Progenitor cell of endocrine pancreas (in vitro differentiated cells): Measurements from ENCODE around the gene MUC22. TPM values are rescaled to one million over a fixed set of nuclear protein-coding genes. Genes with fewer than 3 reads are reported as not detected.
A peak's percentile ranks its signal among the peaks of the same experiment; 100 is the strongest.
"Not testable (repeated sequence)": the region's sequence is repeated elsewhere in the genome, so short reads cannot be mapped to it uniquely, and the experiment has no call there.

Experiments
- DNase-seq: peaks from one replicate; pipeline ENCODE4 v3.0.0; 2021; ENCODE audit warnings: low spot score; ENCODE audit not compliant: unreplicated experiment
- H3K27ac Mint-ChIP-seq: 2 replicates; pipeline ENCODE4 v1.8.0; 2021; ENCODE audit warnings: mild to moderate bottlenecking, moderate library complexity, mixed read lengths
- H3K27me3 Mint-ChIP-seq: 2 replicates; pipeline ENCODE4 v1.8.0; 2021; ENCODE audit warnings: mixed read lengths
- H3K36me3 Mint-ChIP-seq: 2 replicates; pipeline ENCODE4 v1.8.0; 2022; ENCODE audit warnings: mixed read lengths; ENCODE audit not compliant: insufficient read depth
- H3K4me1 Mint-ChIP-seq: 2 replicates; pipeline ENCODE4 v1.8.0; 2021; ENCODE audit warnings: low read depth, mixed read lengths
- H3K4me3 Mint-ChIP-seq: 2 replicates; pipeline ENCODE4 v1.8.0; 2021; ENCODE audit warnings: low read depth, mild to moderate bottlenecking, moderate library complexity, mixed read lengths
- H3K9me3 Mint-ChIP-seq: 2 replicates; pipeline ENCODE4 v1.8.0; 2021; ENCODE audit warnings: low read depth, mixed read lengths
- total RNA-seq: library from RNA; stranded (reverse); gene quantifications from 2 replicates; pipeline ENCODE4 v1.2.1, GENCODE V29; 2021
- TF ChIP-seq, protein P1 (sequence below): fragments of 200-600 bp; sonication (generic); IDR thresholded peaks from one replicate; pipeline ENCODE4 v1.5.0; 2021; ENCODE audit warnings: antibody characterized with exemption, mild to moderate bottlenecking; ENCODE audit not compliant: unreplicated experiment

MUC22 gene
- total RNA-seq, 1 donor from 2014 or later, result not detected

DNA sequence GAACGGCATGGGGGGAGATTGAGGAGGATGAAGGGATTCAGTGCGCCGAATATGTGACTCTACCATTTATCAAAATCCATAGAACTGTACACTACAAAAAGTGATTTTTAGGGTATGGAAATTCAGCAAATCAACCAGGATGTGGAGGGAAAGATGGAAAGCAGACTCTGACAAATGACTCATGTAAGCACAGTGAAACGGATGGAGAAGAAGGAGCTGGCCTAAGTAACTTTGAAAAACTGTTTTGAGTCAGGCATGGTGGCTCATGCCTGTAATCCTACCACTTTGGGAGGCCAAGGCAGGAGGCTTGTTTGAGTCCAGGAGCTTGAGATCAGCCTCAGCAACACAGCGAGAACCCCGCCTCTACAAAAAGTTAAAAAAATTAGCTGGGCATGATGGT, 39.2 kb downstream of the MUC22 start:
- TF ChIP-seq, protein P1, sequence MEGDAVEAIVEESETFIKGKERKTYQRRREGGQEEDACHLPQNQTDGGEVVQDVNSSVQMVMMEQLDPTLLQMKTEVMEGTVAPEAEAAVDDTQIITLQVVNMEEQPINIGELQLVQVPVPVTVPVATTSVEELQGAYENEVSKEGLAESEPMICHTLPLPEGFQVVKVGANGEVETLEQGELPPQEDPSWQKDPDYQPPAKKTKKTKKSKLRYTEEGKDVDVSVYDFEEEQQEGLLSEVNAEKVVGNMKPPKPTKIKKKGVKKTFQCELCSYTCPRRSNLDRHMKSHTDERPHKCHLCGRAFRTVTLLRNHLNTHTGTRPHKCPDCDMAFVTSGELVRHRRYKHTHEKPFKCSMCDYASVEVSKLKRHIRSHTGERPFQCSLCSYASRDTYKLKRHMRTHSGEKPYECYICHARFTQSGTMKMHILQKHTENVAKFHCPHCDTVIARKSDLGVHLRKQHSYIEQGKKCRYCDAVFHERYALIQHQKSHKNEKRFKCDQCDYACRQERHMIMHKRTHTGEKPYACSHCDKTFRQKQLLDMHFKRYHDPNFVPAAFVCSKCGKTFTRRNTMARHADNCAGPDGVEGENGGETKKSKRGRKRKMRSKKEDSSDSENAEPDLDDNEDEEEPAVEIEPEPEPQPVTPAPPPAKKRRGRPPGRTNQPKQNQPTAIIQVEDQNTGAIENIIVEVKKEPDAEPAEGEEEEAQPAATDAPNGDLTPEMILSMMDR, result no peak
- no peaks in the 10 kb centered on the region for H3K9me3 Mint-ChIP-seq

DNA sequence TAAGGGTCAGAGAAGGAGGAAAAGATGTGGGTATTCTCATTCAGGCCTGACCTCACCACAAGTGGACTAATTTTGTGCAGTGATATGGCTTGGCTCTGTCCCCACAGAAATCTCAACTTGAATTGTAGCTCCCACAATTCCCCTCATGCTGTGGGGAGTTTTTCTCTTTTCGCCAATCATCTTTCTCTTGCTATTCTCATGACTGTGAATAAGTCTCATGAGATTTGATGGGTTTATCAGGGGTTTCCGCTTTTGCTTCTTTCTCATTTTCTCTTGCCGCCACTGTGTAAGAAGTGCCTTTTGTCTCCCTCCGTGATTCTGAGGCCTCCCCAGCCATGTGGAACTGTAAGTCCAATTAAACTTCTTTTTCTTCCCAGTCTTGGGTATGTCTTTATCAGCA, 42.9 kb downstream of the MUC22 start:
- not testable (repeated sequence) for H3K36me3 Mint-ChIP-seq, H3K4me3 Mint-ChIP-seq, H3K27ac Mint-ChIP-seq, DNase-seq, H3K9me3 Mint-ChIP-seq, H3K4me1 Mint-ChIP-seq
- H3K27me3 Mint-ChIP-seq, result peaks cover 16% of the 10 kb centered on the region

More for the DNA sequence above, 39.2 kb downstream of the MUC22 start:
- Mint-ChIP-seq H3K36me3 (no peaks in the 10 kb centered on the region), H3K27me3 (peaks cover 31% of the 10 kb centered on the region), H3K4me1 (no peaks in the 10 kb centered on the region), H3K4me3 (no peak overlapping the region), H3K27ac (no peak overlapping the region)
- no peak for DNase-seq

DNA sequence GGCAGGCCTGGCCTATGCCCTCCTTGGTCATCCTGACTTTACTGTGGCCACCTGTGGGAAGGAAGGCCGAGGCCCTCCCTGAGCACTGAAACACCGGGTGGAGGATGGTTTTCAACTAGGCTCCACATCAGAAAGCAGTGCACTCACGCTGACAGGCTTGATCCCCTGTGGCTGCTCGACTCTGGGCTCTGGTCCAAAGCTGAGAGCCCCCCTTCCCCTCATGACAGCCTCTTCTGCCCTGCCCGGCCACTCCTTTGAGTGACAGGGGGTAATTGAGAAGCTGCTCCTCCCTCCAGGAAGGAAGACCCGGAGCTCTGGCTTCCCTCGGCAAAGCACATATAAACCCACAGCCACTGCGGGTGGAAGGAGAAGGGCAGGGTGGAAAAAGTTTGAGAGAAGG, 43.6 kb downstream of the MUC22 start:
- Mint-ChIP-seq H3K9me3 (no peaks in the 10 kb centered on the region), H3K27ac (no peak overlapping the region), H3K27me3 (peaks cover 16% of the 10 kb centered on the region), H3K4me1 (no peaks in the 10 kb centered on the region), H3K36me3 (no peaks in the 10 kb centered on the region), H3K4me3 (no peak overlapping the region)
- TF ChIP-seq, protein P1, result no peak
- DNase-seq, result no peak

DNA sequence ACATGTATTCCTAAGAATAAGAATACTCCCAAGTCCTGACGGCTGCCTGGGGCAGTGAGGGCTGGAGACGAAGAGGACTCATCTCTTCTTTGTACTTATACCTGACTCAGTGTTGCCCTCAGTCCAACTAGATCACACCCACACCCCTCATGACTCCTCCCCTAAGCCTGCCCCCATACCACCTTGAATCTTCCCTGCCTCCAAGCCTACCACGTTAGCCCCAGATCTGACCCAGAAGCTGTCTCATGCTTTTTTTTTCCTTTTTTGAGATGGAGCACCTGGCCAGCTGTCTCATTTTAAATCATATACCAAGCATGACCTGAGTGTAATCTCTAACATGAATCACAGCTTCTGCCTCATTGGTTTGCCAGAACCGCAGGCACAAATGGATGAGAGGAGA, 45.2 kb downstream of the MUC22 start:
- Mint-ChIP-seq H3K36me3 (no peaks in the 10 kb centered on the region), H3K4me1 (no peaks in the 10 kb centered on the region), H3K27me3 (peaks cover 16% of the 10 kb centered on the region), H3K27ac (no peak overlapping the region), H3K9me3 (no peaks in the 10 kb centered on the region), H3K4me3 (no peak overlapping the region)
- no peak for DNase-seq
- TF ChIP-seq, protein P1, result no peak

DNA sequence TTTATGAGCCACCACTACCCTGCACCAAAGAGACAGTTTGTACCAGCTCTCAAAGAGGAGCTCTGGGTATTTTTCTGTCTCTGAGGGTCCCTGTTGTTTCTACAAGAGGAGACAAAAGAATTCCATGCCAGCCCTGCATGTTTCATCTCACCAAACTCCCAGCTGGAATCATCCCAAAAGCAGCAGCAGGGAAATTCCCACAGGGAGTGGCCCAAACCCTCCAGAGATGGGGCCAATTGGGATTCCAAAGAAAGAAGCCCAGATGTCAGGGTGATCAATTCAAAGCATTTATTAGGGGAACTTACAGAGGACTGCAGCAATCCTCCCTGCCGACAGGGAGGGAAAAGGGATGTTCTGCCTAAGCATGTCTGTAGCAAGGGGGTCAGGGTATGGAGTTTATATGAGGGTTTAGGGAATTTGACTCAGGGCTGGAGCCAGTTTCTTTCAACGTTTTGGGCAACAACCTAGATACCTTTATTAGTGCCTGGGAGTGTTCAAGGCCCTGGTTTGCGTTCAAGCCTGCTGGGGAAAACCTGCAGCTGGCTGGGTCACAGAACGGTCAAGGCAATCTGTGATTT, 47.2 kb downstream of the MUC22 start:
- no peak for DNase-seq
- Mint-ChIP-seq H3K4me1 (no peaks in the 10 kb centered on the region), H3K9me3 (no peaks in the 10 kb centered on the region), H3K27me3 (peaks cover 21% of the 10 kb centered on the region), H3K4me3 (no peak overlapping the region), H3K27ac (peak overlapping the region; percentile 73), H3K36me3 (no peaks in the 10 kb centered on the region)
- TF ChIP-seq, protein P1, result no peak

DNA sequence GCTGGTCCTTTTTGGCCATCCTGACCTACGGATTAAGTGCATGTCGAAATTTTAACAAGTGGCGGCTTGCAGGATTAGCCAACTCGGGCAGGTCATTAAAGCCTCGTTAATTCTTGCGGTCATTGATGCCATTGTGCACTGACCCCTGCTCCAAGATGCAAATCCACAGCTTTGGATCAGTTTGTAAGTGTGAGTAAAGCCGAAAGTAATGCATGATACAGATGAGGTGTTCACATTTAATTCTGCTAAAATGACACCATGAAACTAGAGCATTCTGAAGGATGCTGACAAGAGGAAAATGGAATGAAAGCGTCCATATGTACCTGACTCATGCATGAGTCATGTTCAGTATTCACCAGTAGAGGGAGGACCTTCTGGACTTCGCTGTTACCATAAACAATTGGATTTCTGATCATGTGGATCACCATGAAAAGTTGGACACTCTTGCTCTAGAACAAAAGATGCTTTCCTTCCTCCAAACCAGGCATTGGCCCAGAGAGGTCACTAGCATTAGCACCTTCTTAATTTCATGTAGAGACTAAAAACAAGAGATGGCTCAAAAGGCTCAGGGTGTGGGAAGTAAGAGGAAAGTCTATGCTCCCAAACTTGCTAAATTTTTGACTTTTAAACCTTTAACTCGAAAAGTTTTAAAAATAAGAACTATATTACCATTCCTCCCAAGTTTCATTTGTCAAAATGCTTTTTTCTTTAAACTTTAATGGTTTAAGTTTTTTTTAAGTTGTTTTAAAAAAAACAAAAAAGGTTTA, 48.0 kb downstream of the MUC22 start:
- no peaks in the 10 kb centered on the region for H3K36me3 Mint-ChIP-seq
- no peak overlapping the region for H3K27ac Mint-ChIP-seq
- peaks cover 20% of the 10 kb centered on the region for H3K27me3 Mint-ChIP-seq
- no peaks in the 10 kb centered on the region for H3K9me3 Mint-ChIP-seq
- TF ChIP-seq, protein P1, result peak; percentile 60
- no peaks in the 10 kb centered on the region for H3K4me1 Mint-ChIP-seq
- DNase-seq, result no peak
- no peak overlapping the region for H3K4me3 Mint-ChIP-seq
